Measurements from ENCODE around the gene DYRK3. TPM values are rescaled to one million over a fixed set of nuclear protein-coding genes. Genes with fewer than 3 reads are reported as not detected.
A peak's percentile ranks its signal among the peaks of the same experiment; 100 is the strongest.

DYRK3 gene
- total and polyA plus RNA-seq, 2 of the 13 experiments (the other 11 are each of a cell fraction or from before 2014, with no cell fraction given) = 0.48 to 2.8 TPM

- TF ChIP-seq ZHX1 (CRISPR knock-in tag; IDR thresholded peaks at IDR 0.05; ENCODE audit: low read depth) (no peak), JUN (CRISPR knock-in tag; IDR thresholded peaks at IDR 0.05) (no peak), IRX3 (CRISPR knock-in tag; IDR thresholded peaks at IDR 0.05; ENCODE audit: borderline replicate concordance, low read depth) (no peak), ZMYM2 (CRISPR knock-in tag; IDR thresholded peaks at IDR 0.05) (no peak), RAD51 (IDR thresholded peaks at IDR 0.05; ENCODE audit: borderline replicate concordance) (peak; percentile 42; the same call in 1 of the 2 replicates), PAX8 (CRISPR knock-in tag; IDR thresholded peaks at IDR 0.05; ENCODE audit: borderline replicate concordance) (no peak), ZNF83 (CRISPR knock-in tag; IDR thresholded peaks at IDR 0.05; ENCODE audit: borderline replicate concordance) (no peak), ZBTB14 (CRISPR knock-in tag; IDR thresholded peaks at IDR 0.05) (no peak), ZMYM4 (CRISPR knock-in tag; IDR thresholded peaks at IDR 0.05) (peak; percentile 50), ZNF709 (CRISPR knock-in tag; IDR thresholded peaks at IDR 0.05) (no peak), RAD21 (CRISPR knock-in tag; IDR thresholded peaks at IDR 0.05) (peak; percentile 36; the same call in 1 of the 2 replicates), ZNF790 (CRISPR knock-in tag; IDR thresholded peaks at IDR 0.05; ENCODE audit: borderline replicate concordance) (no peak), ELF4 (CRISPR knock-in tag; IDR thresholded peaks at IDR 0.05; ENCODE audit: borderline replicate concordance) (no peak), EZH2 (conservative IDR thresholded peaks at IDR 0.05; ENCODE audit: low read depth, low read length) (no peak), ZNF530 (CRISPR knock-in tag; IDR thresholded peaks at IDR 0.05; ENCODE audit: low read depth) (no peak), LCORL (IDR thresholded peaks at IDR 0.05) (no peak), LCORL (CRISPR knock-in tag; IDR thresholded peaks at IDR 0.05) (no peak), SIN3A (IDR thresholded peaks at IDR 0.05; ENCODE audit: borderline replicate concordance, low read depth, low read length) (no peak), ZBTB39 (CRISPR knock-in tag; IDR thresholded peaks at IDR 0.05) (no peak), MBD4 (IDR thresholded peaks at IDR 0.05; ENCODE audit: borderline replicate concordance, low read length) (no peak), PCBP2 (optimal IDR thresholded peaks at IDR 0.05; ENCODE audit: low read depth, low read length, poor library complexity, severe bottlenecking) (no peak), NFYB (CRISPR knock-in tag; IDR thresholded peaks at IDR 0.05) (peak; percentile 53)
- TF ChIP-seq, protein P1, sequence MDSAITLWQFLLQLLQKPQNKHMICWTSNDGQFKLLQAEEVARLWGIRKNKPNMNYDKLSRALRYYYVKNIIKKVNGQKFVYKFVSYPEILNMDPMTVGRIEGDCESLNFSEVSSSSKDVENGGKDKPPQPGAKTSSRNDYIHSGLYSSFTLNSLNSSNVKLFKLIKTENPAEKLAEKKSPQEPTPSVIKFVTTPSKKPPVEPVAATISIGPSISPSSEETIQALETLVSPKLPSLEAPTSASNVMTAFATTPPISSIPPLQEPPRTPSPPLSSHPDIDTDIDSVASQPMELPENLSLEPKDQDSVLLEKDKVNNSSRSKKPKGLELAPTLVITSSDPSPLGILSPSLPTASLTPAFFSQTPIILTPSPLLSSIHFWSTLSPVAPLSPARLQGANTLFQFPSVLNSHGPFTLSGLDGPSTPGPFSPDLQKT (CRISPR knock-in tag; IDR thresholded peaks at IDR 0.05; ENCODE audit: borderline replicate concordance) = no peak
Measured at GRCh38 chr1:206631085-206631509, 4.2 kb upstream of the DYRK3 start (continued).
